Testis (tissue), 2 donors: Measurements from ENCODE around the gene ZNF554.

Experiments
- CTCF ChIP-seq, 3 experiments: fragments of 450-650 bp in 2 of 3; fragments of 200-600 bp in 1 of 3; sonication (generic) in 1 of 3; IDR thresholded peaks; one replicate each; pipeline ENCODE4 v1.5.1; 2016 to 2019; ENCODE audit warnings: antibody characterized with exemption in 3 of 3, mild to moderate bottlenecking in 2 of 3, moderate library complexity in 1 of 3
- POLR2A ChIP-seq: fragments of 450-650 bp; IDR thresholded peaks from one replicate; pipeline ENCODE4 v1.6.1; 2017; ENCODE audit warnings: antibody characterized with exemption, mild to moderate bottlenecking, moderate library complexity

GRCh38 chr19:2824129-2824528, 4.5 kb downstream of the ZNF554 start:
- TF ChIP-seq CTCF (IDR thresholded peaks at IDR 0.05) (no peak), POLR2A (no peak)
